Skeletal muscle tissue (tissue), 4 donors: ENCODE data around the gene DEFB108B. TPM values are rescaled to one million over a fixed set of nuclear protein-coding genes. Genes with fewer than 3 reads are reported as not detected.
"Not testable (repeated sequence)": the region's sequence is repeated elsewhere in the genome, so short reads cannot be mapped to it uniquely, and the experiment has no call there.

Experiments
- H3K27ac ChIP-seq: one replicate; pipeline ENCODE4 v1.7.0; 2013; ENCODE audit warnings: mild to moderate bottlenecking, low read depth, low read length, inconsistent platforms
- H3K27me3 ChIP-seq, 3 donors: one replicate each; pipeline ENCODE4 v1.7.0; 2013; ENCODE audit warnings: low read length in 3 of 3; ENCODE audit not compliant: control insufficient read depth in 3 of 3, insufficient read depth in 3 of 3
- H3K36me3 ChIP-seq, 3 donors: one replicate each; pipeline ENCODE4 v1.7.0; 2013; ENCODE audit warnings: low read length in 3 of 3; ENCODE audit not compliant: control insufficient read depth in 3 of 3, insufficient read depth in 3 of 3
- H3K4me1 ChIP-seq, 3 donors: one replicate each; pipeline ENCODE4 v1.7.0; 2013; ENCODE audit warnings: low read length in 3 of 3, mild to moderate bottlenecking in 3 of 3; ENCODE audit not compliant: control insufficient read depth in 3 of 3, insufficient read depth in 3 of 3
- H3K4me3 ChIP-seq, 3 donors: one replicate each; pipeline ENCODE4 v1.7.0; 2013; ENCODE audit warnings: low read length in 3 of 3
- H3K9ac ChIP-seq, 3 donors: one replicate each; pipeline ENCODE4 v1.7.0; 2013; ENCODE audit warnings: low read length in 3 of 3, mild to moderate bottlenecking in 3 of 3, moderate library complexity in 2 of 3, low read depth in 1 of 3
- H3K9me3 ChIP-seq, 3 donors: one replicate each; pipeline ENCODE4 v1.7.0; 2013; ENCODE audit warnings: low read length in 3 of 3; ENCODE audit not compliant: control insufficient read depth in 3 of 3
- total RNA-seq: library from RNA; depleted of rRNA; stranded (reverse); fragments of >200 nt; gene quantifications from one replicate; pipeline ENCODE4 v1.2.3, GENCODE V29; 2014
- donor health status: Osteomylitis.

DEFB108B gene
- total RNA-seq, 1 donor from 2014 or later = not detected

DNA sequence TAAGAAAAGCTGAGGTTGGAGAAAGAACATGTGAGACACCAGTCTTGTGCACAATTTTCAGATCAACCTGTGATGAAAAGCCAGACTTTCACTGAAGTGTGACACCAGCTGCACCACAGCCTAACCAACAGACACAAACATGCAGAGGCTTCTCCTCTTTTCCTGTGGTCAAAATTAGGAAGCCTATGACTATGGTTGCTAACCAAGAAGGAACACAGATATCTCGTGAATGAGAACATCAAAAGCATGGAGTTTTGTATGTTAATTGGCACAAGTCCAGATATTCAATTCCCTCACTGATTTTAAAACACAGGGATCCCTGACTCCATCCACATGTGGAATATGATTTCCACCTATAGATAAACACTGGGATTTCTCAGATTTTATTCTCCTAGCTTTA is 11.5 kb upstream of the DEFB108B start:
- H3K4me3 ChIP-seq, H3K9me3 ChIP-seq, H3K27me3 ChIP-seq, H3K9ac ChIP-seq, H3K27ac ChIP-seq, H3K36me3 ChIP-seq, H3K4me1 ChIP-seq: not testable (repeated sequence)

GRCh38 chr11:71829247-71829646 is 3.8 kb upstream of the DEFB108B start:
- not testable (repeated sequence) for H3K27ac ChIP-seq, H3K36me3 ChIP-seq, H3K27me3 ChIP-seq, H3K9ac ChIP-seq, H3K4me3 ChIP-seq, H3K9me3 ChIP-seq, H3K4me1 ChIP-seq

DNA sequence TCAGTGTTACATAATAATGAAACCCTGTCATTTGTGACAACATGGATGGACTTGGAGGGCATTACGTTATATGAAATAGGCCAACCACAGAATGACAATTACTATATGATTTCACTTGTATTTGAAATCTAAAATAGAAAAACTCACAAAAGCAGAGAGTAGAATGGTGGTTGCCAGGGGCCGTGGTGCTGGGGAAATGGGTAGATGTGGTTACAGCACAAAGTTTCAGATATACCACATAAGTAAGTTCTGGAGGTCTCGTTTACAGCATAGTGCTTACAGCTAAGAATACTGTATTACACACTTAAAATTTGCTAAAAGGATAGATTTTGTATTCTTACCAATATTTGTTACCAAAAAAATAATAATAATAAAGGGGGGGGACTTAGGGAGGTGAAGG is 3.3 kb upstream of the DEFB108B start:
- H3K36me3 ChIP-seq, H3K9me3 ChIP-seq, H3K4me1 ChIP-seq, H3K27ac ChIP-seq, H3K27me3 ChIP-seq, H3K9ac ChIP-seq, H3K4me3 ChIP-seq: not testable (repeated sequence)

GRCh38 chr11:71842720-71843119 is 9.7 kb downstream of the DEFB108B start:
- H3K9ac ChIP-seq = not testable (repeated sequence)

GRCh38 chr11:71843355-71843754 is 10.4 kb downstream of the DEFB108B start:
- H3K27ac ChIP-seq, H3K27me3 ChIP-seq, H3K4me3 ChIP-seq, H3K9me3 ChIP-seq, H3K36me3 ChIP-seq, H3K9ac ChIP-seq, H3K4me1 ChIP-seq: not testable (repeated sequence)

More at GRCh38 chr11:71842720-71843119, 9.7 kb downstream of the DEFB108B start:
- not testable (repeated sequence) for H3K36me3 ChIP-seq, H3K4me1 ChIP-seq, H3K27me3 ChIP-seq, H3K9me3 ChIP-seq, H3K27ac ChIP-seq, H3K4me3 ChIP-seq

- Histone ChIP-seq H3K9ac (no peak overlapping the region), H3K9me3 (no peaks in the 10 kb centered on the region), H3K27me3 (no peaks in the 10 kb centered on the region), H3K4me1 (no peaks in the 10 kb centered on the region), H3K36me3 (no peaks in the 10 kb centered on the region), H3K27ac (no peak overlapping the region), H3K4me3 (no peak overlapping the region)
Measured at GRCh38 chr11:71843858-71844257, 10.9 kb downstream of the DEFB108B start.

DNA sequence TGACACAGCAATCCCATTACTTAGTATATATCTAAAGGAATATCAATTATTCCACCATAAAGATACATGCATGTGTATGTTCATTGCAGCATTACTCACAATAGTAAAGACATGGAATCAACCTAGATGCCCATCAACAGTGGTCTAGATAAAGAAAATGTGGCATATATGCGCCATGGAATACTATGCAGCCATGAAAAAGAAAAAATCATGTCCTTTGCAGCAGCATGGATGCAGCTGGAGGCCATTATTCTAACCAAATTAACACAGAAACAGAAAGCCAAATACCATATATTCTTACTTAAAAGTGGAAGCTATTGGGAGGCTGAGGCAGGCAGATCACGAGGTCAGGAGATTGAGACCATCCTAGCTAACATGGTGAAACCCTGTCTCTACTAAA is 20.9 kb downstream of the DEFB108B start:
- not testable (repeated sequence) for H3K4me3 ChIP-seq, H3K9ac ChIP-seq, H3K27ac ChIP-seq, H3K36me3 ChIP-seq, H3K27me3 ChIP-seq, H3K9me3 ChIP-seq, H3K4me1 ChIP-seq

DNA sequence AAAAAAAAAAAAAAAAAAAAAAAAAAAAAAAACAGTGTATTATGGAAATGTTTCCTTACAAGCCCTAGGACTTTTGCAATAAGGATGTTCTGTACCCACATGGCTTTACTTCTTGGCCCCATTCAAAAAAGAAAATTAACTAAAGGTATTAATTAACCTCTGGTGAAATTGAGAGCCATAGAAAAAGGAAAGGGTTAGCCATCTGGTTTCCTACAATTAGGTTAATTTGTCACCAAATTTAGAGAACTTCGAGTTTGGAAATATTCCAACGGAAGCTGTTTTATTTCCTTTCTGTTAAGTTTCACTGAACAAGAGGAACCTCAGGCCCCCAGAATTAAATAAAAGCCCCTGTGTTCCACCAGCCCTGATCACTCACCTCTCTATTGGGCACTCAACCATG is 22.9 kb downstream of the DEFB108B start:
- H3K27me3 ChIP-seq, H3K27ac ChIP-seq, H3K9me3 ChIP-seq, H3K9ac ChIP-seq, H3K4me3 ChIP-seq, H3K4me1 ChIP-seq, H3K36me3 ChIP-seq: not testable (repeated sequence)

DNA sequence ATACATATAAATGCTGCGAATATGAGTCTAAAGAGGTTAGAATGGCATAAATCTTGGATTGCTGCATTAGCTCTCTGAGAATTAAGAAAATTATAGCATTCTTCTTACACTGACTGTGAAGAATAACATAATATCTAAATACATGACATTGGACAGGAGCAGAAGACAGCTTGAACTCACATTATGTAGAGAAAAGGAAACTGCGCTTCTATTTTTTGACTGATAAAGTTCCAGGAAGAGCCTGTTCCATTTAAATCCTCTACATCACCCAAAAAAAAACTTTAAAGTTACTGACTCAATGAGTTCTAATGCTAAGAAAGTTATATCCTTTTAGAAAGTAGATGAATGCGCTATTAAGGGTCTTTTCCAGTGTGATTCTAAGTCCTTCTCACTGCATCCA is 27.8 kb downstream of the DEFB108B start:
- not testable (repeated sequence) for H3K27me3 ChIP-seq, H3K9me3 ChIP-seq, H3K27ac ChIP-seq, H3K36me3 ChIP-seq, H3K9ac ChIP-seq, H3K4me1 ChIP-seq, H3K4me3 ChIP-seq

GRCh38 chr11:71863978-71864627 is 31.1 kb downstream of the DEFB108B start:
- not testable (repeated sequence) for H3K27me3 ChIP-seq, H3K27ac ChIP-seq, H3K36me3 ChIP-seq, H3K9me3 ChIP-seq, H3K9ac ChIP-seq, H3K4me3 ChIP-seq, H3K4me1 ChIP-seq

GRCh38 chr11:71867209-71867608 is 34.2 kb downstream of the DEFB108B start:
- H3K36me3 ChIP-seq, H3K27ac ChIP-seq, H3K9ac ChIP-seq, H3K27me3 ChIP-seq, H3K4me3 ChIP-seq, H3K4me1 ChIP-seq, H3K9me3 ChIP-seq: not testable (repeated sequence)
